Measurements from ENCODE around the gene TEK.
"Not testable (repeated sequence)": the region's sequence is repeated elsewhere in the genome, so short reads cannot be mapped to it uniquely, and the experiment has no call there.

The TEK gene

GRCh38 chr9:27108981-27109541 lies at the start of gene TEK:
TEK (plus strand) TSS chr9:27109225; CDS start chr9:27109591, 366 bp downstream.
- DNase-seq: no peak

DNA sequence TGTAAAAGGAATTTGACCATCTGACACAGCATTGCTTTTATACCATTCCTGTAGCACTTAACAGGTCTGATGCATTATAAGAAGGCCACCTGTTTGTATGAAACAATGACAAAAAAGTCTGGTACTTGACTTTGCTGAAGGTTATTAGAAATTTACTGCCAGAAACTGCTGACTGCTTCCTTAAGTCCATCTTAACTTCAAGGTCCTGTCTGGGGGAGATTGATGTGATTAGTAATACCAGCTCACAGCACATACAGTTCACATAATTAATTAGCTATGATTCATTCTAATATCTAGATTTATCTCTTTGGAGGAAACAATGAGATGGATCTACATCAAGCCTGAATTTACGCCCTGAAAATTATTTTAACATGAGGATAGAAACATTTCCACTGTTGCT lies 49.6 kb upstream of the TEK start:
- DNase-seq: no peak

GRCh38 chr9:27059907-27060306 lies 49.1 kb upstream of the TEK start:
- peak; percentile 40 for DNase-seq

GRCh38 chr9:27065288-27065687 lies 43.7 kb upstream of the TEK start:
- no peak for DNase-seq

DNA sequence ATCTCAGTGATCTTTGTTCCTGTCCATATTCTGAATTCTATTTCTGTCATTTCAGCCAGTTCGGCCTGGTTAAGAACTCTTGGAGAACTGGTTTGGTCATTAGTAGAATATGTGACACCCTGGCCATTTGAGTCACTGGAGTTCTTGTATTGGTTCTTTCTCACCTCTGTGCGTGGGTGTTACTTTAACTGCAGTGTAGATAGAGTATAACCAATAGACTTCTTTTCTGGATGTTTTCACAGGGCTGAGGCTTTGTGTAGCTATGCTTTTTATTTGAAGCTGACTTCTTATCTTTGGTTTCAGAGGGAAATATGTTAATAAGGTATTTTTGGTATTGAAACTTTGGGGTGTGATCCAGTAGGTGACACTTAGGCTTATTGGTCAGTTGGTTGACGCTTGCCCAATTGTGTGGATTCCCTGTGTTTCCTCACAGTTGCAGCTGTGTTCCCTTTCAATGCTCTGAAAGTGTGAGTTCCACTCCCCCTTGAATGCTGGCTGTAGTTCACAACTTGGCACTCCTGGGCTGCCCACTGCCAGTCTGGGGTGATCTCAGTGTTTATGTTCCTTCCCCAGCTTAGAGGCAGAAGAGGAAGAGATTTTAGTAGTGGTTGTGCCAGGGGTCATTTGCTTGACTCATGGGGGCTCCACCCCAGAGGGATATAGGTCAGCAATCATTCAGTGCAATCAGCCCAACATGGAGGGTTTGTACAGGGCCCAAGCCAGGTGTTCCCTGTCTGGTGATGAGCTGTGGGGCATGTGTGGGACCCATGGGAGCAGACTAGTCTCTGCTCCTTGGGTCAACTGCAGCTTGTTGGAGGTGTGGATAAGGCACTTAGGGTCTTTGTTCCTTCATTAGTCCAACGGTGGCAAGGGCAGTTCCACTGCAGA lies 34.9 kb upstream of the TEK start:
- no peak for DNase-seq

DNA sequence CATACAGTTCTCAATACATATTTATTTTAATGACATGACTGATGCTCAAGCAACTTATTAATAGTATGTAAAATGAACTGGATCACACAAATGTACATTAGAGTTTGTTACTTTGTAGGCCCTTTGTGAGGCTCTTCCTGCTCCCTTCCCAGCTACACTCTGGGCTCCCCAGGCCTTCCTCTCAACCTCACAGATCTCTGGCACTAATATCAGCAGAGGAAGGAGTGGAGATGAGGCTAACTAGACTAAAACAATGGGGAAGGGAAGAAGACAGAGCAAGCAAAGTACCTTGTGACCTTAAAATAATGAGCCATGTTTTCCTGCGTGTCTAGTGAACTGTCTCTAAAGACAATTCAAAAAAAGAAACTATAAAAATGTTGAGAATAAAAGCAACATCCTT lies 30.3 kb upstream of the TEK start:
- no peak for DNase-seq

DNA sequence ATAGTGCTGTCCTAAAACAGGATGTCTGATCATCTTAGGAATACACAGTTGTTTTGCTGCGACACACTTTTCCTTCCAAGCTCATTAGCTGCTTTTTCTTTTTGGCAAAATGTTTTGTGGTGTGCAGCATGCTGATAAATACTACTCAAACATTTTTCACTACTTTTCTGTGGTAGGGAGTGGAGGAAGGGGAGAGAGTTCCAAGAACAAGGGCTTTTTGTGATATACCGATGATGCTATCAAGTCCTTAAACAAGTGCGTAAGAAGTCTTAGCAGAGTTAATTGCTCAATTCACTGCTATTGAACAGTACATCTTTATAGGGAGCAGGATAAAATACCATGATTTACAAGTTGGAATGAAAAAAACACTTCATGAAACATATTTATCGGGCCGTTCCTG lies 23.6 kb upstream of the TEK start:
- no peak for DNase-seq

DNA sequence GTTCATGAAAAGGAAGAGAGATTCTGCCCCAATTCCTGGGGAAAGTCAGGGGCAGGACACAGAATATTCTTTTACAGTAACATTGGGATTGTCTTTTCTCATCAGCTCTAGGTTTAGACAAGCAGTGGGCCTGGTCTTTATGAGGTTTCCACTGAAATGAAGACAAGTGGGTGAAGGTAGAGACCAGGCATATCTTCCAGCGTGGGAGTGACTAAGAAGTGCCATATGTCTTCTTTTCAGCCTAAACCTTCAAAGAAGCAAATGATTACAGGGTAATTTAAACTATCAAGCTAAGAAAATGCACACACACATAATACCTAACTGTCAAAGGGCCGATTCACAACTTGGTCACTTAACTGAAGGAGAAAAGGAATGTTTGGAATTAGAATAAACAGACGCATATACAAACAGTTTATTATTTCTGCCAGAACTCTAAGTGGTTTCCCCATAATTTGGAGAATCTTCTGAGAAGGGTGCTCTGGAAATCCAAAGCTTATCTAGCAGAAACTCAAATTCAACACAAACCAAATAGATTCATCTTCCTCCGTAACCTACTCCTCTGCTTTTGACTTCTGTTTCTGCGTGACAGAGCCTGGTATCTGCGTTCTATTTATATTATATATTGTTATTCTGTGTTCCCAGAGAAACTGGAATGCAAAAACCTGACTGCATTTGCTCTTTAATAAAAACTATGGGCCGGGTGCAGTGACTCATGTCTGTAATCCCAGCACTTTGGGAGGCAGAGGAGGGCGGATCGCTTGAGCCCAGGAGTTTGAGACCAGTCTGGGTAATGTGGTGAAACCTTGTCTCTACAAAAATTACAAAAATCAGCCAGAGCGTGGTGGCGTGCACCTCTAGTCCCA lies 22.0 kb upstream of the TEK start:
- peak; percentile 1 for DNase-seq

GRCh38 chr9:27088981-27089380 lies 20.0 kb upstream of the TEK start:
- no peak for DNase-seq

GRCh38 chr9:27089706-27090105 lies 19.3 kb upstream of the TEK start:
- DNase-seq: no peak

DNA sequence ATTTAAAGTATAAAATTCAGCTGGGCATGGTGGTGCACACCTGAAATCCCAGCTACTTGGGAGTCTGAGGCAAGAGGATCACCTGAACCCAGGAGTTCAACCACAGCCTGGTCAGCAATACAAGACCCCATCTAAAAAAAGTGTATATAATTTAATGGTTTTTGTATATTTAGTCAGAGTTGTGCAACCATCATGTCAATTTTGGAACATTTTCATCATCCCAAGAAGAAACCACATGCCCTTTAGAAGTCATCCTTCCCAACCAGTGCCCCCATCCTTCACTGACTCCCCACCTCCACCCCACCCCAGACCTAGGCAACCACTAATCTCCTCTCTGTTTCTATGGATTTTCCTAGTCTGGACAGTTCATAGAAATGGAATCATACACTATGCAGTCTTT lies 18.8 kb upstream of the TEK start:
- no peak for DNase-seq

GRCh38 chr9:27090711-27091110 lies 18.3 kb upstream of the TEK start:
- no peak for DNase-seq

DNA sequence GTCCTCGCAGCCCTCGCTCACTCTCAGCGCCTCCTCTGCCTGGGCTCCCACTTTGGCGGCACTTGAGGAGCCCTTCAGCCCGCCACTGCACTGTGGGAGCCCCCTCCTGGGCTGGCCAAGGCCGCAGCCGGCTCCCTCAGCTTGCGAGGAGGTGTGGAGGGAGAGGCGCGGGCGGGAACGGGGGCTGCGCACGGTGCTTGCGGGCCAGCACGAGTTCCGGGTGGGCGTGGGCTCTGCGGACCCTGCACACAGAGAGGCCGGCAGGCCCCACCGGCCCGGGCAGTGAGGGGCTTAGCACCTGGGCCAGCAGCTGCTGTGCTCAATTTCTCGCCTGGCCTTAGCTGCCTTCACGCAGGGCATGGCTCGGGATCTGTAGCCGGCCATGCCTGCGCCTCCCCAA lies 16.5 kb upstream of the TEK start:
- not testable (repeated sequence) for DNase-seq

- DNase-seq: not testable (repeated sequence)
Observed at GRCh38 chr9:27093384-27094067, 15.5 kb upstream of the TEK start.

- no peak for DNase-seq
Observed at GRCh38 chr9:27094640-27095298, 14.3 kb upstream of the TEK start.

DNA sequence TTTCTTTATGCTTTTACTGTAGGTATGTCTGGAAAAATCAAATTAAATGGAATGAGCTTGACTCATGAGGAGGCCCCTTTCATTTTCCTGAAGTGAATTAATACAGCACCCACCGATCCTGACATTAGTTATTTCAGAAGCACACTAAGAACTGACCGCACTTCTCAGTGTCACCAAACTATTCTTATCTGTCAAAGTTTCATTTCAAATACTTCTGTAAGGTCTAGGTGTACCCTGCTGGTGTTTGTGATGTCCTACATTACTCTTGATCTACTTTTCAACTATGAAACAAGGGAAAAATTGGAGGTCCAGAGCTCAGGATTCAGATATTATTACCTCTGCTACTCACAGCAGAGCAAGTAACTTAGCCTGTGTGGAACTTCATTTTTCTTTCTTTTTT lies 1.8 kb upstream of the TEK start:
- DNase-seq: no peak

DNA sequence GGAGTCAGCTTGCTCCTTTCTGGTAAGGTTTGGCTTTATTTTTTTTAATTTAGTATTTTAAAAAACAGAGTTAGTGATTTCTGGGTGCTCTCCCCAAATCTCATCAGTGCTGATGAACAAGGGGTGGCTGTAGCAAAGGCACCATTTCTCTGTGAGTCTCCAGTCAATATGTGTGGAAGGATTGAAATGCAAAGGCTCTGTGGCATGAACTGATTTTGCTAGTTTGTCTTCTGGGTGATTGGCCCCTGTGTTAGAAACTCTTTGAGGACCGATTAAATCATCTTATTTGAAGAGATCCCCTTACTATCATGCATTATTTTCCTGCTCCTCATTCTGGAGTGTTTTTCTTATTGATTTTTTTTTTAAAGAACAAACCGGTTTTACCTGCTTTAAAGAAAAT lies 596 bp downstream of the TEK start:
- DNase-seq: no peak

- no peak for DNase-seq
Observed at GRCh38 chr9:27110181-27110580, 1.2 kb downstream of the TEK start.

GRCh38 chr9:27112235-27112634 lies 3.2 kb downstream of the TEK start:
- DNase-seq: no peak

GRCh38 chr9:27117489-27118135 lies 8.6 kb downstream of the TEK start:
- no peak for DNase-seq

DNA sequence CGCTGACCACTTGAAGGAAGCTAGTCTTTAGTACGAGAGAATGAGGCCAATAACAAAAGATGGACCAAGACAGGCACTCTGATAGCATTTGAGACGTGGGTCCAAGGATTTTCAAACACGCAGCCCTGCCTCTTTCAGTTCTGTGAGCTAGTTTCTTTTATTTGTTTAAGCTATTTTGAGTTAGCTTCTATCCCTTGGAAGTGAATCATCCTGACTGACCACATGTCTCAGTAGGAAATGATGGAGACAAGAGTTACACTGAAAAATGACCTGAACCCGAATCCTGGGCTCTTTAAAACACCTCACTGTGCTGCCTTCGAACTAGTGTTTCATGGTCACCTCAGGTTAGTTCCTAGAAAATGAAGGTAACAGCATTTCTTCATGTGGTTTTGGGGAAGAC lies 9.9 kb downstream of the TEK start:
- no peak for DNase-seq

GRCh38 chr9:27124151-27124550 lies 15.1 kb downstream of the TEK start:
- DNase-seq: no peak
